ENCODE results near the gene ZNF385C.
"Not testable (repeated sequence)": the region's sequence is repeated elsewhere in the genome, so short reads cannot be mapped to it uniquely, and the experiment has no call there.

Gene ZNF385C

GRCh38 chr17:42016941-42017865 lies 81.1 kb downstream of the ZNF385C start, which contains the start of gene DNAJC7:
TSS of gene DNAJC7 (minus strand) at chr17:42017439. CDS start at chr17:42017416, 23 bp downstream.
- FAIRE-seq: no peak

- FAIRE-seq: no peak
Measured at GRCh38 chr17:42016411-42016831, 81.9 kb downstream of the ZNF385C start.

- FAIRE-seq: not testable (repeated sequence)
Measured at GRCh38 chr17:42013740-42014139, 84.5 kb downstream of the ZNF385C start.

- not testable (repeated sequence) for FAIRE-seq
Measured at GRCh38 chr17:42012363-42012762, 85.9 kb downstream of the ZNF385C start.

- no peak for FAIRE-seq
Measured at GRCh38 chr17:42010898-42011516, 87.3 kb downstream of the ZNF385C start.

GRCh38 chr17:42010266-42010680 lies 88.0 kb downstream of the ZNF385C start:
- FAIRE-seq: not testable (repeated sequence)

- no peak for FAIRE-seq
Measured at GRCh38 chr17:42009170-42009569, 89.1 kb downstream of the ZNF385C start.

GRCh38 chr17:42005166-42005565 lies 93.1 kb downstream of the ZNF385C start:
- peak; percentile 76 for FAIRE-seq

GRCh38 chr17:42002792-42003301 lies 95.4 kb downstream of the ZNF385C start:
- FAIRE-seq: no peak

GRCh38 chr17:42002175-42002791 lies 96.0 kb downstream of the ZNF385C start:
- FAIRE-seq: no peak

GRCh38 chr17:42001729-42002128 lies 96.5 kb downstream of the ZNF385C start:
- no peak for FAIRE-seq

- FAIRE-seq: no peak
Measured at GRCh38 chr17:42000413-42001133, 97.7 kb downstream of the ZNF385C start.

- FAIRE-seq: no peak
Measured at GRCh38 chr17:41998497-41998896, 99.8 kb downstream of the ZNF385C start.

- no peak for FAIRE-seq
Measured at GRCh38 chr17:41996855-41997164, 101.5 kb downstream of the ZNF385C start.

GRCh38 chr17:41992576-41992975 lies 105.7 kb downstream of the ZNF385C start:
- no peak for FAIRE-seq

- FAIRE-seq: no peak
Measured at GRCh38 chr17:41989702-41990419, 108.4 kb downstream of the ZNF385C start.

- no peak for FAIRE-seq
Measured at GRCh38 chr17:41988418-41988817, 109.9 kb downstream of the ZNF385C start.

GRCh38 chr17:41987642-41988041 lies 110.6 kb downstream of the ZNF385C start:
- FAIRE-seq: no peak

- no peak for FAIRE-seq
Measured at GRCh38 chr17:41986634-41987033, 111.6 kb downstream of the ZNF385C start.

- no peak for FAIRE-seq
Measured at GRCh38 chr17:41985919-41986318, 112.4 kb downstream of the ZNF385C start.

- FAIRE-seq: no peak
Measured at GRCh38 chr17:41984454-41984853, 113.8 kb downstream of the ZNF385C start.
